OCI-LY7 (cell line): Measurements from ENCODE around the gene PRSS33. TPM values are rescaled to one million over a fixed set of nuclear protein-coding genes. Genes with fewer than 3 reads are reported as not detected.

Experiments
- BruUV-seq: library from RNA; stranded (reverse); fragments of 400-500 nt; replicated peaks from 2 replicates; lab custom pipeline; 2021; lab: Mats Ljungman, UMichigan
- CTCF ChIA-PET: fragments of 300-600 bp; sonication (Branson Sonifier 250); formaldehyde crosslinking; loops from one replicate; lab custom pipeline; 2022; ENCODE audit warnings: antibody characterized with exemption; ENCODE audit not compliant: unreplicated experiment; lab: Charles Lee
- POLR2A ChIA-PET: fragments of 300-600 bp; sonication (Branson Sonifier 250); formaldehyde crosslinking; loops from one replicate; lab custom pipeline; 2022; ENCODE audit warnings: antibody characterized with exemption; lab: Charles Lee
- DNase-seq: peaks from one replicate; pipeline ENCODE4 v3.0.0-alpha.2; 2015; ENCODE audit warnings: low spot score
- H2AFZ ChIP-seq: fragments of 200-600 bp; sonication (generic), shearing (Covaris generic); 2 replicates; pipeline ENCODE4 v1.6.1; 2014; ENCODE audit warnings: mild to moderate bottlenecking, antibody characterized with exemption, low read length, moderate library complexity
- H3K27ac ChIP-seq: fragments of 200-600 bp; sonication (generic); 2 replicates; pipeline ENCODE4 v1.5.1; 2014; ENCODE audit warnings: mixed run types, low read depth, mild to moderate bottlenecking, moderate library complexity, low read length, inconsistent platforms; ENCODE audit not compliant: poor library complexity, severe bottlenecking
- H3K36me3 ChIP-seq: fragments of 200-600 bp; sonication (generic); 2 replicates; pipeline ENCODE4 v1.6.1; 2014; ENCODE audit warnings: mild to moderate bottlenecking, antibody characterized with exemption, low read length, moderate library complexity, mixed read lengths; ENCODE audit not compliant: insufficient read depth
- H3K4me1 ChIP-seq: fragments of 200-600 bp; sonication (generic); 2 replicates; pipeline ENCODE4 v1.5.1; 2014; ENCODE audit warnings: mild to moderate bottlenecking, low read length; ENCODE audit not compliant: insufficient read depth, poor library complexity, severe bottlenecking
- H3K4me2 ChIP-seq: fragments of 200-600 bp; sonication (generic); 2 replicates; pipeline ENCODE4 v1.6.1; 2014; ENCODE audit warnings: mild to moderate bottlenecking, low read length
- H3K4me3 ChIP-seq: fragments of 200-600 bp; sonication (generic); 2 replicates; pipeline ENCODE4 v1.5.1; 2014; ENCODE audit warnings: mild to moderate bottlenecking, low read depth, low read length; ENCODE audit not compliant: poor library complexity, severe bottlenecking
- H3K79me2 ChIP-seq: fragments of 200-600 bp; sonication (generic); 2 replicates; pipeline ENCODE4 v1.6.1; 2016; ENCODE audit warnings: low read depth, mild to moderate bottlenecking, low read length, moderate library complexity, mixed read lengths; ENCODE audit not compliant: insufficient read depth
- H3K9me2 ChIP-seq: fragments of 200-600 bp; sonication (generic); 2 replicates; pipeline ENCODE4 v1.6.1; 2016; ENCODE audit warnings: mild to moderate bottlenecking, low read length, mixed read lengths; ENCODE audit not compliant: insufficient read depth
- H3K9me3 ChIP-seq: fragments of 200-600 bp; sonication (generic); 2 replicates; pipeline ENCODE4 v1.6.1; 2014; ENCODE audit warnings: mild to moderate bottlenecking, mixed run types, low read length, mixed read lengths
- H4K20me1 ChIP-seq: fragments of 200-600 bp; sonication (generic); 2 replicates; pipeline ENCODE4 v1.6.1; 2014; ENCODE audit warnings: mild to moderate bottlenecking, antibody characterized with exemption, low read length, moderate library complexity, mixed read lengths; ENCODE audit not compliant: insufficient read depth
- EZH2phosphoT487 ChIP-seq: fragments of 200-600 bp; sonication (generic); IDR thresholded peaks from 2 replicates; pipeline ENCODE4 v1.6.1; 2018; ENCODE audit warnings: low read depth, borderline replicate concordance, mild to moderate bottlenecking, mixed run types, antibody characterized with exemption, low read length, moderate library complexity, mixed read lengths
- intact Hi-C: fragments of 100-400 bp; cut with micrococcal nuclease; formaldehyde crosslinking; loops from one replicate; pipeline ENCODE4 v1.10.0; 2022; ENCODE audit not compliant: unreplicated experiment
- total RNA-seq, 2 experiments: library from RNA; depleted of rRNA in 1 of 2; stranded (reverse); fragments of >200 nt in 1 of 2; shearing (Covaris generic) in 1 of 2; gene quantifications; 2 replicates each; pipeline ENCODE4 v1.2.3, GENCODE V29; 2014 to 2022
- TF ChIP-seq, protein P1 (sequence below): fragments of 200-600 bp; sonication (generic); conservative IDR thresholded peaks from 2 replicates; pipeline ENCODE4 v1.5.1; 2014; ENCODE audit warnings: mild to moderate bottlenecking, antibody characterized with exemption, low read length, moderate library complexity, mixed read lengths

PRSS33 gene
- total RNA-seq, 2 experiments from 2014 or later: not detected

DNA sequence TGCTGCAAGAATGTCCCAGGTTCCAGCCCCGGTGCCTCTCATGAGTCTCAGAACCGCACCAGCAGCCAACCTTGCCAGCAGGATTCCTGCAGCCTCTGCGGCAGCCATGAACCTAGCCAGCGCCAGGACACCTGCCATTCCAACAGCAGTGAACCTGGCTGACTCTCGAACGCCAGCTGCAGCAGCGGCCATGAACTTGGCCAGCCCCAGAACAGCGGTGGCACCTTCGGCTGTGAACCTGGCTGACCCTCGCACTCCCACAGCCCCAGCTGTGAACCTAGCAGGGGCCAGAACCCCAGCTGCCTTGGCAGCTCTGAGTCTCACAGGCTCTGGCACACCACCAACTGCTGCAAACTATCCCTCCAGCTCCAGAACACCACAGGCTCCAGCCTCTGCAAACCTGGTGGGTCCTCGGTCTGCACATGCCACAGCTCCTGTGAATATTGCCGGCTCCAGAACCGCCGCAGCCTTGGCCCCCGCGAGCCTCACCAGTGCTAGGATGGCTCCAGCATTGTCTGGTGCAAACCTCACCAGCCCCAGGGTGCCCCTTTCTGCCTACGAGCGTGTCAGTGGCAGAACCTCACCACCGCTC is 20.1 kb downstream of the PRSS33 start:
- CTCF ChIA-PET: no interaction called here
- Histone ChIP-seq H3K27ac (no peak overlapping the region), H3K4me3 (no peak overlapping the region), H3K4me1 (no peaks in the 10 kb centered on the region), H3K79me2 (peaks cover 35% of the 10 kb centered on the region), H4K20me1 (peaks cover 5% of the 10 kb centered on the region), H3K4me2 (no peak overlapping the region), H2AFZ (no peak overlapping the region), H3K9me3 (no peaks in the 10 kb centered on the region), H3K36me3 (peaks cover 100% of the 10 kb centered on the region), H3K9me2 (no peaks in the 10 kb centered on the region)
- no TSS peak for BruUV-seq
- TF ChIP-seq, protein P1, sequence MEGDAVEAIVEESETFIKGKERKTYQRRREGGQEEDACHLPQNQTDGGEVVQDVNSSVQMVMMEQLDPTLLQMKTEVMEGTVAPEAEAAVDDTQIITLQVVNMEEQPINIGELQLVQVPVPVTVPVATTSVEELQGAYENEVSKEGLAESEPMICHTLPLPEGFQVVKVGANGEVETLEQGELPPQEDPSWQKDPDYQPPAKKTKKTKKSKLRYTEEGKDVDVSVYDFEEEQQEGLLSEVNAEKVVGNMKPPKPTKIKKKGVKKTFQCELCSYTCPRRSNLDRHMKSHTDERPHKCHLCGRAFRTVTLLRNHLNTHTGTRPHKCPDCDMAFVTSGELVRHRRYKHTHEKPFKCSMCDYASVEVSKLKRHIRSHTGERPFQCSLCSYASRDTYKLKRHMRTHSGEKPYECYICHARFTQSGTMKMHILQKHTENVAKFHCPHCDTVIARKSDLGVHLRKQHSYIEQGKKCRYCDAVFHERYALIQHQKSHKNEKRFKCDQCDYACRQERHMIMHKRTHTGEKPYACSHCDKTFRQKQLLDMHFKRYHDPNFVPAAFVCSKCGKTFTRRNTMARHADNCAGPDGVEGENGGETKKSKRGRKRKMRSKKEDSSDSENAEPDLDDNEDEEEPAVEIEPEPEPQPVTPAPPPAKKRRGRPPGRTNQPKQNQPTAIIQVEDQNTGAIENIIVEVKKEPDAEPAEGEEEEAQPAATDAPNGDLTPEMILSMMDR: no peak
- TF ChIP-seq EZH2phosphoT487: no peak
- POLR2A ChIA-PET: no interaction called here
- intact Hi-C loops: no loop called here
- DNase-seq: no peak

DNA sequence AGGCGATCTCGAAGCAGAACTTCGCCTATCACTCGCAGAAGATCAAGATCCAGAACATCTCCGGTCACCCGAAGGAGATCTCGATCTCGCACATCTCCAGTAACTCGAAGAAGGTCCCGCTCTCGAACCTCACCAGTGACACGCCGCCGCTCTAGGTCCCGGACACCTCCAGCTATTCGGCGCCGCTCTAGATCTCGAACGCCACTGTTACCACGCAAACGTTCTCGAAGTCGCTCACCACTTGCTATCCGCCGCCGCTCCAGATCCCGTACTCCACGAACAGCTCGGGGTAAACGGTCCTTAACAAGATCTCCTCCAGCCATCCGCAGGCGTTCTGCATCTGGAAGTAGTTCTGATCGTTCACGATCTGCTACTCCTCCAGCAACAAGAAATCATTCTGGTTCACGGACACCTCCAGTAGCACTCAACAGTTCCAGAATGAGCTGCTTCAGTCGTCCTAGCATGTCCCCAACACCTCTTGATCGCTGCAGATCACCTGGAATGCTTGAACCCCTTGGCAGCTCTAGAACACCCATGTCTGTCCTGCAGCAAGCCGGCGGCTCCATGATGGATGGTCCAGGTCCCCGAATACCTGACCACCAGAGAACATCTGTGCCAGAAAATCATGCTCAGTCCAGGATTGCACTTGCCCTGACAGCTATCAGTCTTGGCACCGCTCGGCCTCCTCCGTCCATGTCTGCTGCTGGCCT is 20.8 kb downstream of the PRSS33 start:
- BruUV-seq: no TSS peak
- Histone ChIP-seq H3K4me1 (no peaks in the 10 kb centered on the region), H3K9me3 (no peaks in the 10 kb centered on the region), H3K4me2 (no peak overlapping the region), H4K20me1 (peaks cover 5% of the 10 kb centered on the region), H3K27ac (no peak overlapping the region), H3K79me2 (peaks cover 41% of the 10 kb centered on the region), H3K4me3 (no peak overlapping the region), H3K36me3 (peaks cover 100% of the 10 kb centered on the region), H3K9me2 (no peaks in the 10 kb centered on the region), H2AFZ (no peak overlapping the region)
- intact Hi-C loops: no loop called here
- CTCF ChIA-PET: no interaction called here
- TF ChIP-seq EZH2phosphoT487: no peak
- TF ChIP-seq, protein P1: no peak
- POLR2A ChIA-PET: no interaction called here
- DNase-seq: no peak
